T-cell (primary cell): Measurements from ENCODE around the gene R3HDM1. TPM values are rescaled to one million over a fixed set of nuclear protein-coding genes. Genes with fewer than 3 reads are reported as not detected.
A peak's percentile ranks its signal among the peaks of the same experiment; 100 is the strongest.

Experiments
- ATAC-seq, 4 experiments: fragments of 200-7000 bp in 3 of 4; fragments of 150-1000 bp in 1 of 4; cut with Tn5 transposase; replicated peaks in 1 of 4; 1 replicate in 3 of 4; 2 replicates in 1 of 4; pipeline ENCODE4 v1.10.0; 2021; ENCODE audit warnings: moderate library complexity in 3 of 4, mild to moderate bottlenecking in 2 of 4, moderate number of reproducible peaks in 1 of 4
- CTCF ChIA-PET, 2 donors: fragments of 300-600 bp; sonication (Branson Sonifier 250); formaldehyde crosslinking; loops; one replicate each; lab custom pipeline; 2022; ENCODE audit warnings: antibody characterized with exemption in 2 of 2; lab: Charles Lee
- POLR2A ChIA-PET, 2 donors: fragments of 300-600 bp; sonication (Branson Sonifier 250); formaldehyde crosslinking; loops; one replicate each; lab custom pipeline; 2022; ENCODE audit warnings: antibody characterized with exemption in 2 of 2; lab: Charles Lee
- DNase-seq, 35 experiments: peaks; one replicate each; pipeline versions ENCODE4 v3.0.0 to v3.0.0-alpha.2; 2013 to 2023
- H3K27ac ChIP-seq: one replicate; pipeline ENCODE4 v1.5.1; 2013; ENCODE audit warnings: low read length
- H3K27me3 ChIP-seq, 2 experiments: replicated peaks in 1 of 2; 1 replicate in 1 of 2; 2 replicates in 1 of 2; pipeline versions ENCODE4 v1.6.1 to v1.7.0; 2013; ENCODE audit warnings: low read length in 1 of 2, mixed read lengths in 1 of 2; ENCODE audit not compliant: control insufficient read depth in 2 of 2, insufficient read depth in 2 of 2; ENCODE audit errors: extremely low read depth in 1 of 2
- H3K36me3 ChIP-seq, 2 donors: 1 replicate in 1 of 2; 2 replicates in 1 of 2; pipeline versions ENCODE4 v1.6.1 to v1.7.0; 2013; ENCODE audit warnings: low read length in 1 of 2; ENCODE audit not compliant: control insufficient read depth in 2 of 2, insufficient read depth in 1 of 2; ENCODE audit errors: extremely low read depth in 1 of 2
- H3K4me1 ChIP-seq, 2 experiments: 1 replicate in 1 of 2; 2 replicates in 1 of 2; pipeline versions ENCODE4 v1.6.1 to v1.7.0; 2013; ENCODE audit warnings: low read length in 2 of 2, mixed read lengths in 1 of 2; ENCODE audit not compliant: insufficient read depth in 2 of 2, control insufficient read depth in 1 of 2; ENCODE audit errors: extremely low read depth in 1 of 2
- H3K4me3 ChIP-seq, 2 donors: 1 replicate in 1 of 2; 2 replicates in 1 of 2; pipeline versions ENCODE4 v1.5.1 to v1.7.0; 2013; ENCODE audit warnings: mild to moderate bottlenecking in 2 of 2, low read length in 1 of 2, moderate library complexity in 1 of 2; ENCODE audit not compliant: control insufficient read depth in 1 of 2; ENCODE audit errors: extremely low read depth in 1 of 2
- H3K9me3 ChIP-seq: 2 replicates; pipeline ENCODE4 v1.7.0; 2013
- H3K27ac Mint-ChIP-seq, 2 donors: one replicate each; pipeline ENCODE4 v1.8.0; 2020 to 2021; ENCODE audit warnings: mild to moderate bottlenecking in 2 of 2, mixed read lengths in 2 of 2
- H3K27me3 Mint-ChIP-seq, 2 donors: one replicate each; pipeline ENCODE4 v1.8.0; 2021 to 2022; ENCODE audit warnings: mixed read lengths in 2 of 2
- H3K36me3 Mint-ChIP-seq: one replicate; pipeline ENCODE4 v1.8.0; 2021; ENCODE audit warnings: mixed read lengths
- H3K4me1 Mint-ChIP-seq, 3 donors: one replicate each; pipeline ENCODE4 v1.8.0; 2020 to 2022; ENCODE audit warnings: mixed read lengths in 3 of 3, mild to moderate bottlenecking in 1 of 3
- H3K4me3 Mint-ChIP-seq, 3 donors: one replicate each; pipeline ENCODE4 v1.8.0; 2020 to 2022; ENCODE audit warnings: mild to moderate bottlenecking in 3 of 3, mixed read lengths in 3 of 3, moderate library complexity in 3 of 3
- H3K9me3 Mint-ChIP-seq, 3 donors: one replicate each; pipeline ENCODE4 v1.8.0; 2020 to 2022; ENCODE audit warnings: mixed read lengths in 3 of 3
- WGBS: methylation state at CpG from one replicate; pipeline ENCODE4 v1.1.5; 2013; ENCODE audit warnings: missing lambda C conversion rate; ENCODE audit not compliant: insufficient coverage; 5-methylcytosine and 5-hydroxymethylcytosine counted together
- total RNA-seq, 35 experiments: library from RNA in 6 of 35; stranded (reverse) in 6 of 35; fragments of 120-200 nt in 1 of 35; gene quantifications; one replicate each; pipeline versions ENCODE4 v1.2.1 to v1.2.4 and lab custom pipeline; 2013 to 2026

R3HDM1 gene
- total RNA-seq, 5 donors from 2014 or later (not counting 1 experiment from before 2014, with no cell fraction given), result 38.4 to 44.8 (median 41.9) TPM

DNA sequence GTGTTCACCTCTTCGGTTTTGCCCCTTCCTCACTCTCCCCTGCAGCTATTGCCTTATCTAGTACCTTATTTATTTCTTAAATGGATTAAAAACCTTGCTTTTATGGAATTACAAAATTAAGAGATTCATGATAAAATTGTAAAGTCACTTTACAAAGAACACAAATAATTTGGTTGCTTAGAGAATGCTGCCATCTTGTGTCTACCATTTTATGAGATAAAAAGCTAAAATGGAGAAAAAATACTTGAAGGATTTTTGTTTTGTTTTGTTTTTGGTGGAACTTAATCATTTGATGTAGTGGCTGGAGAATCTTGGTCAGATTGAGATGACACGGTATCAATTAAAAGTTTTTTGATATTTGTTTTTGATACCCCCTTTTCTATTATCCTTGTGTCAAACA, 69.6 kb downstream of the R3HDM1 start:
- no peaks in the 10 kb centered on the region for H3K4me1 ChIP-seq
- Mint-ChIP-seq H3K36me3 (peaks cover 17% of the 10 kb centered on the region), H3K27me3 (no peaks in the 10 kb centered on the region), H3K4me3 (no peak overlapping the region), H3K9me3 (no peaks in the 10 kb centered on the region), H3K4me1 (peaks cover 4 to 10% (median 6%) of the 10 kb centered on the region in 3 donors), H3K27ac (no peak overlapping the region)
- no peaks in the 10 kb centered on the region for H3K27me3 ChIP-seq
- H3K9me3 ChIP-seq, result no peaks in the 10 kb centered on the region
- POLR2A ChIA-PET, result no interaction called here
- H3K4me3 ChIP-seq, result no peak overlapping the region
- CTCF ChIA-PET, result interaction anchor here (0.5 to 2.0 kb wide), 11 partner anchors 10 to 612 kb away, joined by 3 to 11 read pairs (median 5); partner anchors contain the start of genes R3HDM1 (in 1 of the 2) and ZRANB3 (in 1 of the 2)
- no peak for ATAC-seq
- WGBS, result no CpG with 5 or more reads among the region's 2 CpGs
- peaks cover 7 to 17% of the 10 kb centered on the region in 2 donors for H3K36me3 ChIP-seq
- DNase-seq, result peak in 1 of 35 experiments; percentile 41
- no peak overlapping the region for H3K27ac ChIP-seq

DNA sequence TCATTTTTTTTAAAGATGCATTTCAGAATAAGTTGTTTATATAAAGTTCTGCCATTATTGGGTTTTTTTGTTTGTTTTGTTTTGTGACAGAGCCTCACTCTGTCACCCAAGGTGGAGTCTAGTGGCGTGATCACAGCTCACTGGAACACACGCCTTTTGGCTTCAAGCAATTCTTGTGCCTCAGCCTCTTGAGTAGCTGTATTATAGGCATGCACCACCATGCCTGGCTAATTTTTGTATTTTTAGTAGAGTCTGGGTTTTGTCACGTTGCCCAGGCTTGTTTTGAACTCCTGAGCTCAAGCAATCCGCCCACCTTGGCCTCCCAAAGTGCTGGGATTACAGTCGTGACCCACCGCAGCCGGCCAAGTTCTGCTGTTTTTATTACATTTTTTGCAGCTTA, 72.3 kb downstream of the R3HDM1 start:
- H3K9me3 ChIP-seq, result no peaks in the 10 kb centered on the region
- H3K27me3 Mint-ChIP-seq, result no peaks in the 10 kb centered on the region
- H3K36me3 Mint-ChIP-seq, result peaks cover 27% of the 10 kb centered on the region
- peaks cover 3 to 8% (median 4%) of the 10 kb centered on the region in 3 donors for H3K4me1 Mint-ChIP-seq
- POLR2A ChIA-PET, result no interaction called here
- H3K4me3 Mint-ChIP-seq, result no peak overlapping the region
- H3K9me3 Mint-ChIP-seq, result no peaks in the 10 kb centered on the region
- WGBS, result 97% methylated on average over 6 of the region's 7 CpGs
- no peak overlapping the region for H3K4me3 ChIP-seq
- ATAC-seq (no peak), DNase-seq (no peak)
- H3K4me1 ChIP-seq, result no peaks in the 10 kb centered on the region
- no peaks in the 10 kb centered on the region for H3K27me3 ChIP-seq
- H3K27ac ChIP-seq, result no peak overlapping the region
- CTCF ChIA-PET, result no interaction called here
- peaks cover 11 to 24% of the 10 kb centered on the region in 2 donors for H3K36me3 ChIP-seq
- H3K27ac Mint-ChIP-seq, result no peak overlapping the region

DNA sequence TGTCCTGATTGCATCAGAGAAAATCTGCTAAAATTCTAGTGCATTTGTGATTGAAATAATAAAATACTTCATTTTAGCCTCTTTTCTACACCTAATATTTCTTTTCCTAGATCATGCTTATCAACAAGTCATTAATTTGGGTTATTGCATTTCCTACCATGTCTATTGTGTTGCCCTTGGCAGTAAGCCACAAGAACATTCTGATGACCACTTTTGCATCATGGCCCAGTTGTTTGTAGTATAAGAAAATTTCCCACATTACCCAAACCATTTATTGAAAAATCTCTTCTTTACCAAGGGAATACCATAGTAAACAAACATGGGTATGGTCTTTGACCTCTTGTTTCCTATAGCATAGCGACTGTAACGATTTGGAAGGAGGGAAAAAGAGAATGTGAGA, 76.3 kb downstream of the R3HDM1 start:
- H3K4me1 ChIP-seq, result no peaks in the 10 kb centered on the region
- peaks cover 11 to 24% of the 10 kb centered on the region in 2 donors for H3K36me3 ChIP-seq
- no peak overlapping the region for H3K27ac ChIP-seq
- Mint-ChIP-seq H3K4me1 (no peaks in the 10 kb centered on the region), H3K27me3 (no peaks in the 10 kb centered on the region), H3K4me3 (no peak overlapping the region), H3K9me3 (no peaks in the 10 kb centered on the region), H3K27ac (no peak overlapping the region), H3K36me3 (peaks cover 38% of the 10 kb centered on the region)
- H3K9me3 ChIP-seq, result no peaks in the 10 kb centered on the region
- ATAC-seq (no peak), DNase-seq (no peak)
- no CpG with 5 or more reads among the region's 2 CpGs for WGBS
- ChIA-PET POLR2A (no interaction called here), CTCF (no interaction called here)
- no peaks in the 10 kb centered on the region for H3K27me3 ChIP-seq
- H3K4me3 ChIP-seq, result no peak overlapping the region

DNA sequence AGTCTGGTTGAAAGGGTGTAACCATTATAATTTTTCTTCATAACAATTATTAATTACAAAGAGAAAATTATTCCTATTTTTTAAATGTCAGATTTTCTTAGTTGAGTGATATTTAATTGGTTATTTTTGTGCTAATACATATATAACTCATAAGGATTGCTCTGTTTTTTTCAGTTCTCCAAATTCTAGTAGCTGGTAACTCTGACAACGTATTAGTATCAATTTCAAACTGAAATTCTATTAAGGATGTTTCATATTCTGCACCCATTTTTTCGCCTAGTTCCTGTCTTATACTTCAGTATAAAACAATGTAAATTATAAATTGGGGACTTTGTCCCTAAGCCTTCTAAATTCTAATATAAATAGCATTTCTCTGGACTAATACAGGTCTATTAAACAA, 81.0 kb downstream of the R3HDM1 start:
- POLR2A ChIA-PET, result no interaction called here
- WGBS, result no CpG with 5 or more reads among the region's 2 CpGs
- Mint-ChIP-seq H3K36me3 (peaks cover 25% of the 10 kb centered on the region), H3K27ac (no peak overlapping the region), H3K27me3 (no peaks in the 10 kb centered on the region), H3K4me3 (no peak overlapping the region), H3K9me3 (no peaks in the 10 kb centered on the region), H3K4me1 (no peaks in the 10 kb centered on the region)
- Histone ChIP-seq H3K36me3 (peaks cover 0 to 2% of the 10 kb centered on the region in 2 donors), H3K4me3 (no peak overlapping the region), H3K4me1 (no peaks in the 10 kb centered on the region), H3K27ac (no peak overlapping the region), H3K9me3 (no peaks in the 10 kb centered on the region), H3K27me3 (no peaks in the 10 kb centered on the region)
- CTCF ChIA-PET, result no interaction called here
- no peak for ATAC-seq
- DNase-seq, result no peak

DNA sequence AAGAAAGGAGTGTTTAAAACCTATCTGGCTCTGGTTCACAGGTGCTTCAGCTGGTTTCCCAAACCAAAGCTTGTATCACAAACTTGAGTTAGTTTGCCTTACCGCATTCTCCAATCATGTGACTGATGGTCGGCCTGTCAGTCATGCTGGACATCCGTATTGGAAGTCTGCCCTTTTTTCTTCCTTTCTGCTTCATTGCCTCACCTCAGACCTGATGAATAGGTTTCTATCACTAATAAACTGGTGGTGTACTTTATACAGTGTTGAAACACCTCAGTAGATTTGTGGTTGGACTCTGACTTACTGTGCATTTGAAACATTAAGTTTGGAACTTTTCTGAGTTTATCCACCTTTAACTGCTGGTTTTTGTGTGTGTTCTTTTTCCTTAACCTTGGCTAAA, 84.1 kb downstream of the R3HDM1 start:
- peaks cover 16% of the 10 kb centered on the region for H3K36me3 Mint-ChIP-seq
- no peak overlapping the region for H3K27ac Mint-ChIP-seq
- H3K4me1 Mint-ChIP-seq, result no peaks in the 10 kb centered on the region
- DNase-seq (no peak), ATAC-seq (no peak)
- H3K4me3 Mint-ChIP-seq, result no peak overlapping the region
- Histone ChIP-seq H3K27me3 (no peaks in the 10 kb centered on the region), H3K36me3 (no peaks in the 10 kb centered on the region), H3K4me3 (no peak overlapping the region), H3K4me1 (no peaks in the 10 kb centered on the region), H3K27ac (no peak overlapping the region), H3K9me3 (no peaks in the 10 kb centered on the region)
- CTCF ChIA-PET, result no interaction called here
- POLR2A ChIA-PET, result no interaction called here
- no peaks in the 10 kb centered on the region for H3K9me3 Mint-ChIP-seq
- H3K27me3 Mint-ChIP-seq, result no peaks in the 10 kb centered on the region
- no CpG with 5 or more reads among the region's 3 CpGs for WGBS

DNA sequence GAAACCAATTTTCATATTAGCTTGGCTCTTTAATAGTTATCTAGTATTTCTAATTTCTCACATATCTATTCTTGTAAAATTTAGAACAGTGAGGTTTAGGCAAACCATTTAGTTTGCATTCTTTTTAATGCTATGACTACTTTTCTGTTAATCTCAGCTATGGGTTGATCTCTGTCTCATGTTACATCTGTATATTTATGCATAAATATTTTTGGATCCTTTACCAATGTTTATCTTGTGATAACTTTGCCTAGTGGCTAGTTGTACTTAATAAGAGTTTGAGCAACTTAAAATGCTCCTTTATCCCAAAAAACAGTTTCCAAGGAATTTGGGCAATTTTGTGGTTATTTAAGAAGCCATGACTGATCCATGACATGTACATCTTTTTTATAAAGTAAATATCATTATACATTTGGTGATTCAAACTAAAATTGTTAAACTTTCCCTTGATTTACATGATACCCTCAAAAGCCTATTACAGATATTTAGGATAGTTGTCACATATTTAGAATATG, 86.3 kb downstream of the R3HDM1 start:
- POLR2A ChIA-PET, result no interaction called here
- no peak for DNase-seq
- no peak for ATAC-seq
- CTCF ChIA-PET, result no interaction called here
- no peak overlapping the region for H3K27ac Mint-ChIP-seq
- no peak overlapping the region for H3K4me3 Mint-ChIP-seq
- Histone ChIP-seq H3K27me3 (no peaks in the 10 kb centered on the region), H3K9me3 (no peaks in the 10 kb centered on the region), H3K27ac (no peak overlapping the region), H3K4me1 (no peaks in the 10 kb centered on the region), H3K36me3 (no peaks in the 10 kb centered on the region), H3K4me3 (no peak overlapping the region)
- peaks cover 19% of the 10 kb centered on the region for H3K36me3 Mint-ChIP-seq
- H3K9me3 Mint-ChIP-seq, result no peaks in the 10 kb centered on the region
- no peaks in the 10 kb centered on the region for H3K27me3 Mint-ChIP-seq
- H3K4me1 Mint-ChIP-seq, result no peaks in the 10 kb centered on the region

DNA sequence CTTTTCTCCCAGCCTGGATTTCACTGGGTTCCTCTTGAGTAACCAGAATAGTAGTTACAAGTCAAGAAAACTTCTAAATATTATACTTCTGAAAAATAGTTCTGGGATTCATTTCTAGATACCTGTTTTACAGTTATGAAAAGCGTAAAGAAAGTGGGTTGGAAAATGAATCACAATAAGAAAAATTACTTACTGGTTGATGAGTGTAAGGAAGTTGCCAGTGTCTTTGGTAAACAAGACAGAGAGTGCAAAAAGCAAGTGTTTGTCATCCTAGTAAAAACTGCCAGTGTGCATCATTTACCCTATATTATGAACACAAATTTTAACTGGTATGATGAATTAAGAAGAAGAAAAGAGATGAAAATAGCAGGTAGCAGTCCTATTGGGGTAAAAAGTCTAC, 88.9 kb downstream of the R3HDM1 start:
- no peak overlapping the region for H3K4me3 Mint-ChIP-seq
- no peak overlapping the region for H3K27ac Mint-ChIP-seq
- DNase-seq (no peak), ATAC-seq (no peak)
- H3K9me3 Mint-ChIP-seq, result no peaks in the 10 kb centered on the region
- POLR2A ChIA-PET, result interaction anchor here in 1 of 2 donors (0.6 kb wide), 1 partner anchor 329 kb away, joined by 3 read pairs; no protein-coding TSS in a partner anchor
- Histone ChIP-seq H3K9me3 (no peaks in the 10 kb centered on the region), H3K27ac (no peak overlapping the region), H3K27me3 (no peaks in the 10 kb centered on the region), H3K36me3 (peaks cover 0 to 4% of the 10 kb centered on the region in 2 donors), H3K4me1 (no peaks in the 10 kb centered on the region), H3K4me3 (no peak overlapping the region)
- no CpG with 5 or more reads among the region's 1 CpG for WGBS
- H3K36me3 Mint-ChIP-seq, result peaks cover 33% of the 10 kb centered on the region
- no peaks in the 10 kb centered on the region for H3K27me3 Mint-ChIP-seq
- no peaks in the 10 kb centered on the region for H3K4me1 Mint-ChIP-seq
- CTCF ChIA-PET, result no interaction called here
